ENCODE results near the gene CYFIP1.

GRCh38 chr15:22967084-22967770 is 12.9 kb downstream of the CYFIP1 start:
- no peak for TF ChIP-seq REST (IDR thresholded peaks at IDR 0.05; ENCODE audit: borderline replicate concordance)
- no peak for TF ChIP-seq POLR2AphosphoS5 (IDR thresholded peaks at IDR 0.05)
- no peak for TF ChIP-seq EP300 (conservative IDR thresholded peaks at IDR 0.05; ENCODE audit: poor library complexity, severe bottlenecking)
- no peak for TF ChIP-seq CTCF (IDR thresholded peaks at IDR 0.05; ENCODE audit: poor library complexity, severe bottlenecking)
- no peak for TF ChIP-seq EZH2 (IDR thresholded peaks at IDR 0.05; ENCODE audit: borderline replicate concordance, insufficient read depth, low read length, poor library complexity, severe bottlenecking)
- TF ChIP-seq TAF1 (IDR thresholded peaks at IDR 0.05; ENCODE audit: low read depth): no peak
- no peak for TF ChIP-seq MXI1 (conservative IDR thresholded peaks at IDR 0.05; ENCODE audit: poor library complexity, severe bottlenecking)

Data from neural cell (in vitro differentiated cells).